HG03354 (cell line): Measurements from ENCODE around the gene TUBGCP3.
"Not testable (repeated sequence)": the region's sequence is repeated elsewhere in the genome, so short reads cannot be mapped to it uniquely, and the experiment has no call there.

ENCODE experiments used
- ATAC-seq: cut with Tn5 transposase; IDR thresholded peaks from one replicate; pipeline ENCODE4 v1.9.1; 2021; ENCODE audit warnings: mild to moderate bottlenecking; ENCODE audit not compliant: unreplicated experiment, poor library complexity, severe bottlenecking

Gene TUBGCP3

GRCh38 chr13:112580912-112581311 is 7.0 kb downstream of the TUBGCP3 start:
- ATAC-seq, result no peak

DNA sequence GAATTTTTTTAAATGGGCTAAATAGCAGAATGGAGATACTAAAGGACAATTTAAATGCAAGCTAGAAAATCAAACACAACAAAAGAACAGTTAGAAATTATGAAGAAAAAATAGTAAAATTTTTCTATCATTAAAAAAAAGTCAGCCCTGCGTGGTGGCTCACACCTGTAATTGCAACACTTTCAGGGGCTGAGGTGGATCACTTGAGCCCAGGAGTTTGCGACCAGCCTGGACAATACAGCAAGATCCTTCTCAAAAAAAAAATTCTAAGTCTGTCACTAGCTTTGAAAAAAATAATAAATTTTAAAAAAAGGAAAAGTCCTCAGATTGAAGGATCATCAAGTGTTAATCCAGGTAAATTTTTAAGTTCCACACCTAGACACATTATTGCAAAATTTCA is 7.7 kb downstream of the TUBGCP3 start:
- no peak for ATAC-seq

- no peak for ATAC-seq
These were observed 8.6 kb downstream of the TUBGCP3 start for GRCh38 chr13:112579310-112579843.

DNA sequence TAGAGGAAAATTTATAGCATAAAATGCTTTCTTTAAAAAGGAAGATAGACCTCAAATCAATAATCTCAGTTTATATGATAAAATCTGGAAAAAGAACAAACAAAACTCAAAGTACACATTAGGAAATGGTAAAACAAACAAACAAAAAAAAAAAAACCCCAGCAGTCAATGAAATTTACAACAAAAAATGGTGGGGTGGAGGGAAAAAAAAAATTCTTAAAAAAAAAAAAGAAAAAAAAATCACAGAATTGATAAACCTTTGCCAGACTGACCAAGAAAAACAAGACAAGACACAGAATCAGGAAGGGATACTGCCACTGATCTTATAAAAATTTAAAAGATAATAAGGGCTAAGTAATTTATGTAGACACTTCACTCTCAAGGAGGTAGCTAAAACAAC is 11.2 kb downstream of the TUBGCP3 start:
- no peak for ATAC-seq

DNA sequence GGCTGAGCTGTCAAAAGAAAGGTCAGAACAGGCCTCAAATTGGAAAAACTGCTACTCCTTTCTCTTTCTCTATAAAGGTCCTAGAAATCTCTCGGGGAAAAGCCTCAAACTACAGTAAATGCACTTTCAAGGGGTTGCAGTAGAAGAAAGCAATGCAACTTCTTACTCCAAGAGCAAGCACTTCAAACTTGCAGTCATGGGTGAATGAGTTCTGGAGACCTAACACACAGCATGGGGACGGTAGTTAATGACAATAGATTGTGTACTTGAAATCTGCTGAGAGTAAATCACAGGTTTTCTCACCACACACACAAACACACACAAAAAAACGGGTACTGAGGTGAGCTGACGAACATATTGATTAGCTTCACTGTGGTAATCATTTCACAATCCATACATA is 11.8 kb downstream of the TUBGCP3 start:
- no peak for ATAC-seq

DNA sequence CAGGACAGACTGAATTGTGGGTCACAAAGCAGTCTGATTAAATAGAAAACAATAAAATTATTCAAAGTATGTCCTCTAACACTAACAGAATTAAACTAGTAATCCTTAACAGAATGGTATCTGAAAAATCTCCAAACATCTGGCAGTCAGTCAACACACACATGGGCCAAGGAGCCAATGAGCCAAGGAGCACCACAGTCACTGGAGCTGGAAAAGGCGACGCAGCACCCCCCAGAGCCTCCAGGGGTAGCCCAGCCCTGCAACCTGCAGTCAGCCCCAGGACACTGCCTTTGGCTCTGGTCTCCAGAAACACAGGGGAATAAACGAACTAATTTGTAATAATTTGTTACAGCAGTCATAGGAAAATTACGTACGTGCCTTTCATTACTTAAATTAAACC is 12.3 kb downstream of the TUBGCP3 start:
- no peak for ATAC-seq

GRCh38 chr13:112574834-112575613 is 12.9 kb downstream of the TUBGCP3 start:
- no peak for ATAC-seq

GRCh38 chr13:112574416-112574815 is 13.5 kb downstream of the TUBGCP3 start:
- ATAC-seq, result no peak

DNA sequence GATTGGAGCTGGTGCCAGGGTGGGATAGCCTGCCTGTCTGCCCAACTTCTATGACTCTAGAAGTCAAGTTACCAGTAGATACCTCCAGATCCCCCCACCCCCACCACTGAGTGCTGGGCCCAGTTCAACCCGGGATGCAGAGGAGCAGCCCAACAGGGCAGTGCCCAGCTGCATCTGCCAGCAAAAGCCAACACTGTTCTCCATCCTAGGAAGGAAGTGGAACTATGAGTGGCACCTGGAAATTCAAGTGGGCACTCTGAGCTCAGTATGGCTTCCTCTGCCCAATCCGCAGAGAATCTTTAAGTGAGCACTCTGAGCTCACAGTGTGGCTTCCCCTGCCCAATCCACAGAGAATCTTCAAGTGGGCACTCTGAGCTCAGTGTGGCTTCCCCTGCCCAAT is 14.2 kb downstream of the TUBGCP3 start:
- no peak for ATAC-seq

- ATAC-seq, result no peak
These were observed 15.6 kb downstream of the TUBGCP3 start for GRCh38 chr13:112572366-112572765.

DNA sequence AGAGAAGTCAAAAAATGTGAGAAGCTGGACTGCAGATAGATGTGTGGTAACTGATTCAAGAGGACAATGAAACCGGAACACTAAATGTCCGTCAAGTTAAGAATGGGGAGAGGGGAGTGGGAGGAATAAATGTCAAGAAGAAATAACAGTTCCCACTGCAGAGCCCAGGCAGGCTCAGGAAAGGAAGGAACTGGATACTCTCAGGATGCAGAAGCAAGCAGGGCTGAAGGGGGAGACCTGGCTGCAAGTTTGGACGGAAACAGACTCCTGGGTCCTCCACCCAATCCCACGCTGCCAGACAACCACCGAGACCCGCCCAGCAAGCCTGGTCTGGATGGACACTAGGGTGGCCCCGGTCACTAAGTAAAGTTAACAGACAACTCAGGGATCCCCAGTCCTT is 18.1 kb downstream of the TUBGCP3 start:
- ATAC-seq, result no peak

- no peak for ATAC-seq
These were observed 20.6 kb downstream of the TUBGCP3 start for GRCh38 chr13:112567161-112567862.

DNA sequence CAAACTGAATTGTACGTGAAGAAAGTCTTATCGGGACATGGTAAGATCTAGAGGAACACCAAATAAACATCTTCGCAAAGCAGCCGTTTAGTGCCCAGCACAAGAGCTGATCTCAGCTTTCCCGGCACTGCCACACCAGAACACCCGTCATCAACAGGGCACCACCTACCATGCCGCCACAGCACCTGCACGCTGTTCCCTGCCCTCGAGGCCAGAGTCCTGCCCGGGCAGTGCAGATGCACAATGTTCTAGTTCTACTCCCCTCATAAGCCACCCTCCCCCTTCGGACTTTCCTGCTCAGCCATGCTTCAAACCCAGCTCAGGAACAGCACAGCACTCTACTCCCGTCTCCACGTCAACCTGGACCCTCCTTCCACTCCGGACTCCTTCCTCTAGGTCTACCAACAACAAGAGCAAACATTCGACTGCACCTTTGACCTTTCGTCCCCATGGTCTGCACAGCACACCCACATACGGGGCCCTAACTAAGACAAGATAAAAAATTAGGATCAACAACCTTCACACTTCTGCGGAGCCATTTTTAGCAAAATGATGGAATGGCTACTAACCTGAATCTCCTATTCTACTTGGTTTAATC is 25.1 kb downstream of the TUBGCP3 start:
- ATAC-seq, result no peak

- no peak for ATAC-seq
These were observed 25.7 kb downstream of the TUBGCP3 start for GRCh38 chr13:112562254-112562653.

DNA sequence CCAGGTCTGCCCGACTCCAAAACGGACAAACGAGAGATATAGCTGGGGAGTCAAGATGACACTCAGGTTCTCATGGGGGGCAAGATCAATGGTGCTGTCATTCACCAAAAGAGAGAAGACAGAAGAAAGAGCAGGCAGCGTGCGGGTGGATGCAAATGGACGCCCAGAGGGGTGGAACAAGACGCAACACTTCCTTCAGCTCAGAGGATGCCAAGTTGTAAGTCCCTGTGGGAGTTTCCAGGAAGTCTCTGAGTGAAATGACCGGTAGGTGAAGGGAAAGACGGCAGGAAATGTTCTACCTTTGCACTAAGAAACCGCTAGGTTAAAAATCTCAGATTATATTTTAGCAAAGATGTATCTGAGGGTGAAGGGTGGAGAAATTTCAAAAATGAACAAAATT is 26.5 kb downstream of the TUBGCP3 start:
- ATAC-seq, result no peak

DNA sequence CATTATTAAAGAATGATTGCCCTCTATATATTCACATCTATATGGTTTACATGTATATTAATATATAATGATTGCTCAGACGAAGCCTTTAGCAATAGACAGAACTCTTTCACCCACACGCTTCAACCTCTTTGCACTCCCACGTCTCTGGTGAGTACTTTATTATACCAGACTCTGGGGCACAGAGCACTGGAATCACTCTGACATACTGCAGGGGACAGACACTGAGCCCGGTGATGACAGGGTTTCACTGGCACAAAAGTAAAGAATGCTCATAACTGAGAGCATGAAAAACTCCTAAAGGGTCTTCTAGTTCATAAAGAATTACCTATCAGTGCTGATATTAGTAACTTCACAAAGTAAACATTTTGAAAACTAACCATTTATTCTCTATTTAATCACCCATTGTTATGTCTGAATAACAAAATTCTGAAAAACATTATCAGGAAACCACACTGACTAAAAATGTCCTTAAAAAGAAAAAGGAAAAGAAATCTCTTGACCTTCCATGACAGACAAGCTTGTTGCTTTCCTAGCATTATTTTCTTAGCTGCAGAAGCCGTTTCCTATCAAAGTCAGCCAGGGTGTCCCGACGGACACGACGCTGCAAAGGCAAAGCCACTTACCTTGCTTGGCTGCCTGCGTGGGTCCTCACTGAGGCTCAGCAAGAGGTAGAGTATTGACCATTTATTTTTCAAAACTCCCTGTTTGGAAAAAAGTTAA is 29.1 kb downstream of the TUBGCP3 start:
- no peak for ATAC-seq

DNA sequence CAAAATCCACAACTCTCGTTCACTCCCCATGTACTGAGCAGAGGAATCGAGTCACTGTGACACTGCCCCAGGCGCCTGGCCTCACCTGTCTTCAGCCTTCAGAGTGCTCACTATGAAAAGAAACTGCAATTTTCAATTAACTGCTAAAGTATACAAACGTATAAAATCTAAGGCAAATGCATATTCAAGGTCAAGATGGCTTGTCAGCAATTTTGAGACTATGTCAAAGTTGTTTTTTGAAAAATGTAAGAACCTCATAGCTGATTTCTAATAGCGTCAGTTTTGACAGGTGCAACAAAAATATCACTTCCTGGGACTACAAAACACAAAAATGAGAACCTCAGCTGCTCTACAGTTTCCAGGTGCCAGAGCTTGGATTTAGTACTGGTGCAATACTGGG is 31.4 kb downstream of the TUBGCP3 start:
- no peak for ATAC-seq

GRCh38 chr13:112554214-112554850 is 33.6 kb downstream of the TUBGCP3 start:
- no peak for ATAC-seq

DNA sequence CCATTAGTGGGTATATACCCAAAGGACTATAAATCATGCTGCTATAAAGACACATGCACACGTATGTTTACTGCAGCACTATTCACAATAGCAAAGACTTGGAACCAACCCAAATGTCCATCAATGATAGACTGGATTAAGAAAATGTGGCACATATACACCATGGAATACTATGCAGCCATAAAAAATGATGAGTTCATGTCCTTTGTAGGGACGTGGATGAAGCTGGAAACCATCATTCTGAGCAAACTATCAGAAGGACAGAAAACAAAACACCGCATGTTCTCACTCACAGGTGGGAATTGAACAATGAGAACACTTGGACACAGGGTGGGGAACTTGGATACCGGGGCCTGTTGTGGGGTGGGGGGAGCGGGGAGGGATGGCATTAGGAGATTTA is 39.0 kb downstream of the TUBGCP3 start:
- ATAC-seq, result not testable (repeated sequence)

- no peak for ATAC-seq
These were observed 42.1 kb downstream of the TUBGCP3 start for GRCh38 chr13:112545856-112546255.
